HG03039 (cell line): ENCODE measurements around the gene TOMM40L.
"Not testable (repeated sequence)": the region's sequence is repeated elsewhere in the genome, so short reads cannot be mapped to it uniquely, and the experiment has no call there.

ENCODE experiments used
- ATAC-seq: cut with Tn5 transposase; IDR thresholded peaks from one replicate; pipeline ENCODE4 v1.9.1; 2021; ENCODE audit warnings: mild to moderate bottlenecking, moderate library complexity; ENCODE audit not compliant: unreplicated experiment

Gene TOMM40L

DNA sequence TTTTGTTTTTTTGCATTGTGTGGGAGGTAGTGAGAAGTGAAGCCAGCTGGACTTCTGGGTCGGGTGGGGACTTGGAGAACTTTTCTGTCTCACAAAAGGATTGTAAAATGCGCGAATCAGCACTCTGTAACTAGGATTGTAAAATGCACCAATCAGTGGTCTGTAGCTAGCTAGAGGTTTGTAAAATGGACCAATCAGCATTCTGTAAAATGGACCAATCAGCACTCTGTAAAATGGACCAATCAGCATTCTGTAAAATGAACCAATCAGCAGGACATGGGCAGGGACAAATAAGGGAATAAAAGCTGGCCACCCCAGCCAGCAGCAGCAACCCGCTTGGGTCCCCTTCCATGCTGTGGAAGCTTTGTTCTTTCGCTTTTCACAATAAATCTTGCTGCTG is 24.2 kb downstream of the TOMM40L start:
- ATAC-seq = not testable (repeated sequence)

- ATAC-seq = no peak
Measured at GRCh38 chr1:161250829-161251228, 25.0 kb downstream of the TOMM40L start.

DNA sequence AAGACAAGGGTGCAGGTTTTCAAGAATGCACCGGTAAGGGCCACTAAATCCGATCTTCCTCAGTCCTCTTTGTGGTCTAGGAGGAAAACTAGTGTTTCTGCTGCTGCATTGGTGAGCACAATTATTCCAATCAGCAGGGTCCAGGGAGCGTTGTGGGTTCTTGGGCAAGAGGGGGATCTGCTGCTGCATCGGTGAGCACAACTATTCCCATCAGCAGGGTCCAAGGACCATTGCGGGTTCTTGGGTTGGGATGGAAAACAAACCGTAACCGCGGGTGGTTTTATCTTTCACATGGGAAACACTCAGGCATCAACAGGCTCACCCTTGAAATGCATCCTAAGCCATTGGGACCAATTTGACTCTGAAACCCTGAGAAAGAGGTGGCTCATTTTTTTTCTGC is 25.7 kb downstream of the TOMM40L start:
- no peak for ATAC-seq

DNA sequence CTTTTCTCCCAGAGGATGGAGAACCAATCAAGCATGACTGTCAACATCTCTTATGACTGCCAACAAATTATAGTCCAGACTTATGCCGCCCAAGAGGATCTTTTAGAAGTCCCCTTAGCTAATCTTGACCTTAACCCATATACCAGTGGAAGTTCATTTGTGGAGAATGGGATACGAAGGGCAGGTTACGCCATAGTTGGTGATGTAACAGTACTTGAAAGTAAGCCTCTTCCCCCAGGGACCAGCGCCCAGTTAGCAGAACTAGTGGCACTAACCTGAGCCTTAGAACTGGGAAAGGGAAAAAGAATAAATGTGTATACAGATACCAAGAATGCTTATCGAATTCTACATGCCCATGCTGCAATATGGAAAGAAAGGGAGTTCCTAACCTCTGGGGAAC is 29.4 kb downstream of the TOMM40L start:
- not testable (repeated sequence) for ATAC-seq

DNA sequence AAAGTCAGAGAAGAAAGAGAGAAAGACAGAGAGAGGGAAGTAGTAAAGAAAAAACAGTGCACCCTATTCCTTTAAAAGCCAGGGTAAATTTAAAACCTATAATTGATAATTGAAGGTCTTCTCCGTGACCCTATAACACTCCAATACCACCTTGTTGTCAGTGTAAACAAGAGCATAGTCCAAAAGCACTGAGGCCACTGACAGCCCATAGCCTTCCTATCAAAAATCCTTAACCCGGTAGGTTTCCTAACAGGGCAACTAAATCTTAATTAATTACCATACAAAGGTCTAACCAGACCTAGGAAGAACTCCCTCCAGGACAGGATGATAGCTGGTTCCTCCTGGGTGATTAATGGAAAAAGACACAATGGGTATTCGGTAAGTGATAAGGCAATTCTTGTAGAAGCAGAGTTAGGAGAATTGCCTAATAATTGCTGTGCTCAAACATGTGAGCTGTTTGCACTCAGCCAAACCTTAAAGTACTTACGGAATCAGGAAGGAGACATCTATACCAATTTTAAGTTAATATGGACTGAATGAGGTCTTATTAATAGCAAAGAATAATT is 30.2 kb downstream of the TOMM40L start:
- ATAC-seq = not testable (repeated sequence)

DNA sequence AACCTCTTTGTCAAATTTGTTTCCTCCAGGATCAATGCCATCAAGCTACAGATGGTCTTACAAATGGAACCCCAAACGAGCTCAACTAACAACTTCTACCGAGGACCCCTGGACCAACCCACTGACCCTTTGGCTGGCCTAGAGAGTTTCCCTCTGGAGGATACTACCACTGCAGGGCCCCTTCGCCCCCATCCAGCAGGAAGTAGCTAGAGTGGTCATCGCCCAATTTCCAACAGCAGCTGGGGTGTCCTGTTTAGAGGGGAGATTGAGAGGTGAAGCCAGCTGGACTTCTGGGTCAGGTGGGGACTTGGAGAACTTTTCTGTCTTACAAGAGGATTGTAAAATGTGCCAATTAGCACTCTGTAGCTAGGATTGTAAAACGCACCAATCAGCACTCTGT is 31.2 kb downstream of the TOMM40L start:
- not testable (repeated sequence) for ATAC-seq

GRCh38 chr1:161258439-161259344 is 32.8 kb downstream of the TOMM40L start, which contains the start of gene PCP4L1:
TSS of gene PCP4L1 (plus strand) at chr1:161258745. CDS start at chr1:161258975, 230 bp downstream.
- no peak for ATAC-seq

- no peak for ATAC-seq
Measured at GRCh38 chr1:161259345-161259702, 33.5 kb downstream of the TOMM40L start.

- no peak for ATAC-seq
Measured at GRCh38 chr1:161259765-161260164, 33.9 kb downstream of the TOMM40L start.

DNA sequence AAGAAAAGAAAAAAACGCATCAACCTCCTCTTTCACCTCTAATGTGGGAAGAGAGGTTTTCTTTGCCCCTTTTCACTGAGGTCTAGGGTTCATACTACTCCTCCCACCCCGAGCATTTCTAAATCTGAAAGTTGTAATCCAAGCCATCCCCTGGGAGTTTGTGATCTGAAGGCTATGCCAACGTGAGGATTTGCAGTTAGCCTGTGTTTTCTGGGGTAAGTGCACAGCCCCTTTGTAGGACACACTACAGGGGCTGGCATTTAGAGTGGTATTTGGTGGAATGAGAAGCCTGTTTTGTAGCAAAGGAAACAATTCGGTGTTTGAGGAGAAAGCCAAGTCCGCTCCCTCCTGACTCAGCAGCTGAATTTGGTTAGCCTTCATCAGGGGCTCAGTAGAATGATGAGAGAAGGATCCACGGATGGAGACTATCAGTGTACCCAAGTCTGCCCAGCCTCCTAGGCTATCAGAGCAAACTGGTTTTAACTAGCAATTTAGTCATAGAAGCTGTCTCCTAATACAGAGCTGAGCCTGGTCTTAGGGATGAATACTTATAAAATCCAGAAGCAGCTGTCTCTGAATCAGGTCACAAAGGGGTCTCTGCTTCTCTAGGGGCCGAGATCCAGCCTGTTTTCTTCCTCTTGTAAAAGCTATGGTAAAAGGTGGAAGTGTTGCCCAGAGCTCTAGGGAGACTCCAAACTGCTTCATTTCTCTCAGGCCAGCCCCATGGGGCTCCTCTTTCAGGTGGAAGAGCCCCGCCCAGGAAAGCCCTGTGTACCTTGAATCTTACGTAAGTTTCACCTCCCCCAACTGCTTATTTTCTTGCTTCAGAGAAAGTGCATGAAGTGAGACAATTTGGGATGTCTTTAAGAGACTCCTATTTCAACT is 34.8 kb downstream of the TOMM40L start:
- no peak for ATAC-seq

DNA sequence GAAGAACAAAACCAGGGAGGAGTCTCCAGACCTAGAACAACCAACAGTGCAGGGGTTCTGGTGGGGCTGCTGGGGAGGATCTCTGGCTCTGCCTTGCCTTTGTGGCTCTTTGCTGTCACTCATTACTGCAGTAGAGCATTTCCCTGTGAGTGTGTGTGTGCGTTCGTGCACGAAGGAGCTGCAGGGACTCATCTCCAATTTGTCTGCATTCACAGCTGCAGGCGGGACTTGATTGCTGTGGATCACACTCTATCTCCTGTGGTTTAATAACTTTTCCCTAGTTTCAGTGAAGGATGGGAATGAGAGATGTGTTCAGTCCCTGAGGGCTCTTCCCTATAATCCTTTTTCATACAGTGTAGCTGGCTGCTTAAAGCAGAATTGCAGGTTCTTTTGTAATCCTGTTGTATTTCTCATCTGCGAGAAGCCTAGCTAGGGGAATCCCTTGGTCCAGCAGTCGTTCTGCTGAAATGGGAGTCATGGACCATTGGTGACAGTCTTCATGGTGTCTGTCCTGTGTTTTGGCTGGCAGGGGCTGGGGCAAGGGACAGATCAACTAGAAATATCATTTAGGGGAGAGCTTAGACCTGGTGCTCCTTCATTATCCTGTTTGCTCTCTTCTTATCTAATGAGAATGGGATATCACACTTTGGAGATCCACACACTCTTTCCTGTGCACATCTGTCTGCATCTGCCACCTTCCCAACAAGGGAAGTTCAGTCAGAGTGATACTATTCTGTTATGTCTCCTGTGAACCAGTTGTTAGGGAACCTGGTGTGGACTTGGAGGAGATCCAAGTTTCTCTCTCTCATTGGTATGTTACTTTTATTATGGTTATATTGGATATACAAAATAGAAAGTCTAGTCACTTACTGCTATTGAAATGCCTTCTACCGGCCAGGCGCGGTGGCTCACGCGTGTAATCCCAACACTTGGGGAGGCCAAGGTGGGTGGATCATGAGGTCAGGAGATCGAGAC is 35.7 kb downstream of the TOMM40L start:
- ATAC-seq = no peak

DNA sequence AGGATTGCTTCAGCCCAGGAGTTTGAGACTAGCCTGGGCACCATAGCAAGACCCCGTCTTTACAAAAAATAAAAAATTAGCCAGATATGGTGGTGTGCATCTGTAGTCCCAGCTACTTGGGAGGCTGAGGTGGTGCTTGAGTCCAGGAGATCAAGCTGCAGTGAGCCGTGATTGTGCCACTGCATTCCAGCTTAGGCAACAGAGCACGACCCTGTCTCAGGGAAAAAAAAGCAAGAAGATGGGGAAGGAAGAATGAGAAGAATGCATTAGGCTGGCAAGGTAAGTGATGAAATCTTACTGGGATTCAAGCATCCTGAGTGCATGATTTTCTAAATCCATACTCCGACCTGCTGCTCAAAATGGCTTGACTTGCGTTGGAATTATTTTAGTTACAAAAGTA is 39.4 kb downstream of the TOMM40L start:
- no peak for ATAC-seq

GRCh38 chr1:161266202-161266601 is 40.3 kb downstream of the TOMM40L start:
- no peak for ATAC-seq

DNA sequence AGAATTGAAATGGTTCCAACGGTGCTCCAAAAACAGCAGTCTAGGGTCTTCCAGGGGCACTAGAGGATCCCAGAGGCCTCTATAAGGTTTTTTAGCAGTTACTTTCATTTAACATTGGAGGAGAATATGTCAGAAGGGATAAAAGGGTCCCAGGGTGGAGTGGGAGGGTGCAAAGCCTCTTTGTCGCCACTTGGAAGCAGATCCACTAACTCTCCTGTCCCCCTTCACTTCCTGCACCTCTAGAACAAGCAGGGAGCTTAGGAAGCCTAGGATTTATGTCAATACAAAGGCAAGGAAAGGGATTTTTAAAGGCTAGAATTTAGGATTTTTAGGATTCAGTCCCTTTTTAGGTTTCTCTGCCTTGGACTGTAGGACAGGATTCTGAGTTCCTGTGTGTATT is 41.0 kb downstream of the TOMM40L start:
- no peak for ATAC-seq

DNA sequence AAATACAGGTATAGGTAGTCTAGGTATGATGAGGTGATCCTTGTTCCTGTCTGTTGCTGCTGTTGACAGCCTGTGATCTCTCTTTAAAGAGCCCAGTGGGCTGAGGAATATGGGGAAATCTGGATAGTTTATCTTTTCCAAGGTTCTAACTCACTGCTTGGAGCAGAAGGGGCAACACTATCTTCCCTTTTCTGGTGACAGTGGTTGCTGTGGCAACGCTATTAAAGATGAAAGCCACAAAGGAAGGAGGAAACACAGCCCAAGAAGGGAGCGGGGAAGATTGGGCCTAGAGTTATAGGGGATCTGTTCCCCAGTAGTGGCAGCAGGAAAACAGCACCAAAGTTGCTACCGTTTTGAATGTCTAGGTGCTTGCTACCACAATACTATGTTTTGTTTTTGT is 41.5 kb downstream of the TOMM40L start:
- no peak for ATAC-seq

- ATAC-seq = no peak
Measured at GRCh38 chr1:161273402-161273801, 47.5 kb downstream of the TOMM40L start.

DNA sequence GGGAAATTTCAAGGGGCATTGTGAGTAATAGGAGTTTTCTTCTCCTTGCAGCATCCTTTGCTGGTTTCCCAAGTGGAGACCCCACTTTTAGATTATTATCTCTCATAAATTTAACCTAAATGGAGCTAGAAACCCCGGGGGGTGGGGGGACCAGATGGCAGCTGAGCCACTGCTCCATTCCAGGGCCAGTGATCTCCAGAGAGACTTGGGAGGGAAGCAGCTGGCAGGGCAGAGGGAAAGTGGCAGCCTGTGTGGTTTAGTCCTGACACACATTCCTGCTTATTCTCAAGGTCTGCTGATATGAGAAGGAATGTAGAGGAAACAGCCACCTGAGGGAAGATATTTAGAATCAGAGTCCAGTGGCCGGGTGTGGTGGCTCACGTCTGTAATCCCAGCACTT is 49.0 kb downstream of the TOMM40L start:
- ATAC-seq = no peak
